HEK293 (cell line): Measurements from ENCODE around the gene MDM2.

ENCODE experiments used
- CTCF ChIA-PET: fragments of 350-600 bp; formaldehyde crosslinking; extraction: SDS; loops from one replicate; lab custom pipeline; 2021; ENCODE audit warnings: antibody characterized with exemption; lab: Yijun Ruan, JAX
- POLR2A ChIA-PET: fragments of 300-600 bp; formaldehyde crosslinking; extraction: SDS; loops from one replicate; lab custom pipeline; 2020; ENCODE audit warnings: antibody characterized with exemption, inconsistent platforms; lab: Yijun Ruan, JAX
- H3K27ac ChIP-seq: fragments of 200-500 bp; sonication (Bioruptor generic); 2 replicates; pipeline ENCODE4 v1.5.1; 2014; ENCODE audit warnings: low read depth, low read length, control low read depth, inconsistent platforms; ENCODE audit errors: extremely low read depth
- H3K36me3 ChIP-seq, 2 experiments: fragments of 200-500 bp in 1 of 2; sonication (Bioruptor generic) in 1 of 2; 1 replicate in 1 of 2; 2 replicates in 1 of 2; pipeline ENCODE4 v1.5.1; 2014 to 2017; ENCODE audit warnings: inconsistent platforms in 2 of 2, low read length in 2 of 2; ENCODE audit not compliant: control insufficient read depth in 2 of 2, insufficient read depth in 1 of 2
- H3K4me1 ChIP-seq: fragments of 200-500 bp; sonication (Bioruptor generic); 2 replicates; pipeline ENCODE4 v1.5.1; 2014; ENCODE audit warnings: mild to moderate bottlenecking, low read length, inconsistent platforms; ENCODE audit not compliant: control insufficient read depth, insufficient read depth
- H3K4me3 ChIP-seq: 2 replicates; pipeline ENCODE4 v1.5.1; 2011; ENCODE audit warnings: low read depth, mild to moderate bottlenecking, control low read depth, low read length, moderate library complexity
- H3K9me3 ChIP-seq: fragments of 200-500 bp; sonication (Bioruptor generic); 2 replicates; pipeline ENCODE4 v1.5.1; 2014; ENCODE audit warnings: low read depth, low read length, inconsistent platforms; ENCODE audit not compliant: control insufficient read depth, insufficient read depth
- GFI1B ChIP-seq: fragments of 450-650 bp; formaldehyde crosslinking; IDR thresholded peaks from 2 replicates; pipeline ENCODE4 v1.5.1; 2016; ENCODE audit warnings: missing biosample characterization, missing genetic modification characterization
- IKZF3 ChIP-seq: fragments of 450-650 bp; IDR thresholded peaks from 2 replicates; pipeline ENCODE4 v1.5.0; 2018; ENCODE audit warnings: missing biosample characterization, mild to moderate bottlenecking, missing genetic modification characterization, moderate library complexity
- PBX3 ChIP-seq: sonication (generic); formaldehyde crosslinking; IDR thresholded peaks from 2 replicates; pipeline ENCODE4 v1.8.1; 2022; ENCODE audit warnings: mild to moderate bottlenecking, moderate library complexity, missing genetic modification reagents
- PRDM1 ChIP-seq: fragments of 450-650 bp; formaldehyde crosslinking; IDR thresholded peaks from 2 replicates; pipeline ENCODE4; 2016; ENCODE audit warnings: missing biosample characterization, missing genetic modification characterization
- SCRT1 ChIP-seq: fragments of 450-650 bp; formaldehyde crosslinking; IDR thresholded peaks from 2 replicates; pipeline ENCODE4 v1.5.1; 2016; ENCODE audit warnings: missing biosample characterization, missing genetic modification characterization, borderline replicate concordance
- TRIM28 ChIP-seq: IDR thresholded peaks from 2 replicates; pipeline ENCODE4 v1.6.1; 2011; ENCODE audit warnings: low read length, control low read depth, borderline replicate concordance
- ZBTB17 ChIP-seq: fragments of 450-650 bp; formaldehyde crosslinking; IDR thresholded peaks from 2 replicates; pipeline ENCODE4 v1.5.1; 2016; ENCODE audit warnings: missing biosample characterization, missing genetic modification characterization
- ZBTB48 ChIP-seq: fragments of 450-650 bp; formaldehyde crosslinking; IDR thresholded peaks from 2 replicates; pipeline ENCODE4 v1.5.1; 2016; ENCODE audit warnings: missing biosample characterization, missing genetic modification characterization
- ZNF133 ChIP-seq: fragments of 450-650 bp; formaldehyde crosslinking; IDR thresholded peaks from 2 replicates; pipeline ENCODE4 v1.5.1; 2016; ENCODE audit warnings: missing biosample characterization, missing genetic modification characterization
- ZNF19 ChIP-seq: fragments of 450-650 bp; formaldehyde crosslinking; IDR thresholded peaks from 2 replicates; pipeline ENCODE4; 2016; ENCODE audit warnings: missing biosample characterization, missing genetic modification characterization, low read depth
- ZNF266 ChIP-seq: fragments of 450-650 bp; formaldehyde crosslinking; IDR thresholded peaks from 2 replicates; pipeline ENCODE4 v1.5.1; 2016; ENCODE audit warnings: missing biosample characterization, missing genetic modification characterization, low read depth
- ZNF366 ChIP-seq: fragments of 450-650 bp; formaldehyde crosslinking; conservative IDR thresholded peaks from 2 replicates; pipeline ENCODE4 v1.5.1; 2016; ENCODE audit warnings: missing biosample characterization, missing genetic modification characterization
- ZNF549 ChIP-seq: fragments of 450-650 bp; IDR thresholded peaks from 2 replicates; pipeline ENCODE4 v1.5.1; 2018; ENCODE audit warnings: missing biosample characterization, missing genetic modification characterization, mild to moderate bottlenecking, inconsistent platforms, moderate library complexity
- ZNF664 ChIP-seq: fragments of 450-650 bp; formaldehyde crosslinking; IDR thresholded peaks from 2 replicates; pipeline ENCODE4 v1.5.1; 2016; ENCODE audit warnings: missing biosample characterization, missing genetic modification characterization
- ZNF677 ChIP-seq: fragments of 450-650 bp; IDR thresholded peaks from 2 replicates; pipeline ENCODE4 v1.5.0; 2018; ENCODE audit warnings: missing biosample characterization, mild to moderate bottlenecking, missing genetic modification characterization, moderate library complexity
- ZNF830 ChIP-seq: fragments of 450-650 bp; IDR thresholded peaks from 2 replicates; pipeline ENCODE4 v1.5.0; 2018; ENCODE audit warnings: missing biosample characterization, missing genetic modification characterization, low read depth, mild to moderate bottlenecking, moderate library complexity
- ZSCAN4 ChIP-seq: fragments of 450-650 bp; formaldehyde crosslinking; IDR thresholded peaks from 2 replicates; pipeline ENCODE4 v1.5.1; 2017; ENCODE audit warnings: missing biosample characterization, missing genetic modification characterization
- TF ChIP-seq, protein P1 (sequence below): fragments of 450-650 bp; formaldehyde crosslinking; IDR thresholded peaks from 2 replicates; pipeline ENCODE4 v1.5.1; 2017; ENCODE audit warnings: missing biosample characterization, missing genetic modification characterization
- TF ChIP-seq, protein P2 (sequence below): fragments of 450-650 bp; formaldehyde crosslinking; IDR thresholded peaks from 2 replicates; pipeline ENCODE4 v1.5.1; 2016; ENCODE audit warnings: missing biosample characterization, missing genetic modification characterization
- TF ChIP-seq, protein P3 (sequence below): fragments of 450-650 bp; formaldehyde crosslinking; IDR thresholded peaks from 2 replicates; pipeline ENCODE4 v1.5.1; 2016; ENCODE audit warnings: missing biosample characterization, missing genetic modification characterization

MDM2 gene

DNA sequence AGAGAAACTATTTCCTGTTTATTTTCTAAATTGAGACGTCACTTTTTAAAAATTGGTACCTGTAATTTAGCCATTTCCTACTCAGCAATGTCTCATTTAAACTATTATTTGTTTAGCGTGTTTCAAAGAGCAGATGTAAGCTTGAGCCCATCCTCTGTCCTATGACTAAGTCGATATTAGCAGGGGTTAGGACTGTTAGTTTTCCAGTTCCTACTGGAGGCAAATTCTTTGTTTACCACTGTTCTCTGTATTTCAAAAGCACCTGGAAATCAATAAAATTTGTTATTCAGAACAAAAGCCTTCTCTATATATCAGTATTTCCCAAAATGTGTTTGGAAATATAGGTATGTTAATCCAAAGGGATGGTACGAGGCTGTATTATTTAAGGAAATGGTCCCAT is 42.4 kb downstream of the MDM2 start:
- H3K27ac ChIP-seq, result no peak overlapping the region
- CTCF ChIA-PET, result interaction anchor here (0.7 to 1.3 kb wide), 2 partner anchors 220 to 306 kb away, joined by 3 read pairs; no protein-coding TSS in a partner anchor
- no peak for TF ChIP-seq ZSCAN4
- TF ChIP-seq ZNF664, result peak; percentile 52; the same call in 1 of the 2 replicates
- H3K4me1 ChIP-seq, result no peaks in the 10 kb centered on the region
- H3K4me3 ChIP-seq, result no peak overlapping the region
- no peaks in the 10 kb centered on the region for H3K9me3 ChIP-seq
- POLR2A ChIA-PET, result no interaction called here
- H3K36me3 ChIP-seq, result no peaks in the 10 kb centered on the region; a peak in 1 of 3 replicates

GRCh38 chr12:68851592-68852306 is 43.8 kb downstream of the MDM2 start:
- no peaks in the 10 kb centered on the region; a peak in 1 of 3 replicates for H3K36me3 ChIP-seq
- no peaks in the 10 kb centered on the region for H3K4me1 ChIP-seq
- CTCF ChIA-PET, result interaction anchor here (0.6 to 1.3 kb wide), 4 partner anchors 177 to 461 kb away, joined by 3 read pairs; no protein-coding TSS in a partner anchor
- H3K27ac ChIP-seq, result no peak overlapping the region
- POLR2A ChIA-PET, result no interaction called here
- no peak overlapping the region for H3K4me3 ChIP-seq
- no peak for TF ChIP-seq ZNF266
- peak; percentile 51; the same call in 1 of the 2 replicates for TF ChIP-seq ZNF677
- no peak for TF ChIP-seq IKZF3 (tag by site-specific recombination)
- H3K9me3 ChIP-seq, result no peaks in the 10 kb centered on the region

- peak; percentile 99 for TF ChIP-seq PRDM1 (tag by site-specific recombination)
- TF ChIP-seq, protein P1, sequence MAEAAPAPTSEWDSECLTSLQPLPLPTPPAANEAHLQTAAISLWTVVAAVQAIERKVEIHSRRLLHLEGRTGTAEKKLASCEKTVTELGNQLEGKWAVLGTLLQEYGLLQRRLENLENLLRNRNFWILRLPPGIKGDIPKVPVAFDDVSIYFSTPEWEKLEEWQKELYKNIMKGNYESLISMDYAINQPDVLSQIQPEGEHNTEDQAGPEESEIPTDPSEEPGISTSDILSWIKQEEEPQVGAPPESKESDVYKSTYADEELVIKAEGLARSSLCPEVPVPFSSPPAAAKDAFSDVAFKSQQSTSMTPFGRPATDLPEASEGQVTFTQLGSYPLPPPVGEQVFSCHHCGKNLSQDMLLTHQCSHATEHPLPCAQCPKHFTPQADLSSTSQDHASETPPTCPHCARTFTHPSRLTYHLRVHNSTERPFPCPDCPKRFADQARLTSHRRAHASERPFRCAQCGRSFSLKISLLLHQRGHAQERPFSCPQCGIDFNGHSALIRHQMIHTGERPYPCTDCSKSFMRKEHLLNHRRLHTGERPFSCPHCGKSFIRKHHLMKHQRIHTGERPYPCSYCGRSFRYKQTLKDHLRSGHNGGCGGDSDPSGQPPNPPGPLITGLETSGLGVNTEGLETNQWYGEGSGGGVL (tag by site-specific recombination), result peak; percentile 55; the same call in 1 of the 2 replicates
- no peak for TF ChIP-seq TRIM28
- peak; percentile 59 for TF ChIP-seq ZNF366 (tag by site-specific recombination)
- Histone ChIP-seq H3K4me3 (no peak overlapping the region), H3K27ac (no peak overlapping the region), H3K4me1 (no peaks in the 10 kb centered on the region), H3K36me3 (no peaks in the 10 kb centered on the region), H3K9me3 (no peaks in the 10 kb centered on the region)
- ChIA-PET POLR2A (no interaction called here), CTCF (interaction anchor here (0.6 to 1.7 kb wide), 2 partner anchors 23 to 105 kb away, joined by 3 read pairs; no protein-coding TSS in a partner anchor)
These were observed 45.6 kb downstream of the MDM2 start for GRCh38 chr12:68853396-68854077.

DNA sequence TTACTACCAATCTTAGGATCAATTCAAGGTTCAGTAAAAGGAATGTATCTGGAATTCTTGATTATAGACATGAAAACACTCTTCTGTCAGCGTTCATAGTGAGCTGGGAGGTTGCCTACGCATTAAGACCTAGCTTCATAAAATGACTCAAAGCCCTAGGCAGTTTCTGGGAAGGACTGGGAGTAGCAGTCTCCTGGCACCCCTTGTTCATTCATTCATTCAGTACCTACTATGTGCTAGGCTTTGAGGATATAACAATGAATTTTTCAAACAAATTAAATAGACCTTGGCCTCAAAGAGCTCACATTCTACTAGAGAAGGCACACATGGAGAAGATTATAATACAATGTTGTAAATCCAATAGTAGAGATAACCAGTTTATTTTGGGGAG is 46.1 kb downstream of the MDM2 start:
- H3K36me3 ChIP-seq, result no peaks in the 10 kb centered on the region
- H3K4me3 ChIP-seq, result no peak overlapping the region
- ChIA-PET CTCF (interaction anchor here (1.4 to 1.7 kb wide), 2 partner anchors 24 to 302 kb away, joined by 3 to 4 read pairs; no protein-coding TSS in a partner anchor), POLR2A (no interaction called here)
- H3K27ac ChIP-seq, result no peak overlapping the region
- no peaks in the 10 kb centered on the region for H3K9me3 ChIP-seq
- H3K4me1 ChIP-seq, result no peaks in the 10 kb centered on the region
- TF ChIP-seq ZNF266, result no peak
- no peak for TF ChIP-seq GFI1B
- TF ChIP-seq ZNF133, result no peak
- no peak for TF ChIP-seq PBX3
- TF ChIP-seq, protein P2, sequence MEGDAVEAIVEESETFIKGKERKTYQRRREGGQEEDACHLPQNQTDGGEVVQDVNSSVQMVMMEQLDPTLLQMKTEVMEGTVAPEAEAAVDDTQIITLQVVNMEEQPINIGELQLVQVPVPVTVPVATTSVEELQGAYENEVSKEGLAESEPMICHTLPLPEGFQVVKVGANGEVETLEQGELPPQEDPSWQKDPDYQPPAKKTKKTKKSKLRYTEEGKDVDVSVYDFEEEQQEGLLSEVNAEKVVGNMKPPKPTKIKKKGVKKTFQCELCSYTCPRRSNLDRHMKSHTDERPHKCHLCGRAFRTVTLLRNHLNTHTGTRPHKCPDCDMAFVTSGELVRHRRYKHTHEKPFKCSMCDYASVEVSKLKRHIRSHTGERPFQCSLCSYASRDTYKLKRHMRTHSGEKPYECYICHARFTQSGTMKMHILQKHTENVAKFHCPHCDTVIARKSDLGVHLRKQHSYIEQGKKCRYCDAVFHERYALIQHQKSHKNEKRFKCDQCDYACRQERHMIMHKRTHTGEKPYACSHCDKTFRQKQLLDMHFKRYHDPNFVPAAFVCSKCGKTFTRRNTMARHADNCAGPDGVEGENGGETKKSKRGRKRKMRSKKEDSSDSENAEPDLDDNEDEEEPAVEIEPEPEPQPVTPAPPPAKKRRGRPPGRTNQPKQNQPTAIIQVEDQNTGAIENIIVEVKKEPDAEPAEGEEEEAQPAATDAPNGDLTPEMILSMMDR (tag by site-specific recombination), result no peak
- no peak for TF ChIP-seq ZNF549
- TF ChIP-seq, protein P3, sequence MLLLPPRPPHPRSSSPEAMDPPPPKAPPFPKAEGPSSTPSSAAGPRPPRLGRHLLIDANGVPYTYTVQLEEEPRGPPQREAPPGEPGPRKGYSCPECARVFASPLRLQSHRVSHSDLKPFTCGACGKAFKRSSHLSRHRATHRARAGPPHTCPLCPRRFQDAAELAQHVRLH (tag by site-specific recombination), result no peak
- no peak for TF ChIP-seq ZNF19 (tag by site-specific recombination)
- no peak for TF ChIP-seq SCRT1 (tag by site-specific recombination)
- no peak for TF ChIP-seq ZNF830 (tag by site-specific recombination)
- no peak for TF ChIP-seq ZNF664
- no peak for TF ChIP-seq ZBTB17 (tag by site-specific recombination)
- TF ChIP-seq ZBTB48 (tag by site-specific recombination), result no peak
